Measurements from ENCODE around the gene GAREM1.
A peak's percentile ranks its signal among the peaks of the same experiment; 100 is the strongest.

GAREM1 gene

DNA sequence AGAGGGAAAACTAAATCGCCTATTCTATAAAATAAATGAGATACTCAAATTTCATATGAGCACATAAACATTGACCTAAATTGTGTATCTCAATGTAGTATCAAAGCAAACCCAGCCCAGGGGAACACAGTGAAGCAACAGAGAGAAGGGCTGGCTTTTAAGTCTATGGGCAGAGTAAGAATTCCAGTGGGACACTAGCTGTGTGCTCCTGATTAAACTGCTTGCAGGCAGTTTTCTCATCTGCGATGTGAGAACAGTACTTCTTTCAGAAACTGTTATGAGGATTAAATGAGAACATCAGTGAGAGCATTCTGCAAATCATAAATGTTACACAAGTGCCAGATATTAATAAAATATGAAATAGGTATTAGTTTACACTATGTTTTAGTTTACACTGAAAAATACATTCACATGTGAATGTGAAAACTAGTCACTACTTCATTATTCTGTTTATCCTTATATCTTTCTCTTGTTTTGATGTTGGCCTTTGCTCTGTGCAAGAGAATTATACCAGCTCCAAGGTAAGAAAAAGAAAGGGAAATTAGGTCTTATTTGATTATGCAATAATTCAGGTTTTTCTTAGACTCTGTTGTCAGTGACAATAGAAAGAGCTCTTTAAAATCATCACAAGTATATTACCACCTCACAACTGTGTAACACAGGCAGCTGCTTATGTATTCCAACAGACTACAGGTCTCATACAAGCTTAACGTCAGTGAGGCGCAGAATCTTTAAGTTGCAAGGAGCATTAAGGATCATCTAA is 47.5 kb downstream of the GAREM1 start:
- DNase-seq, result no peak

- no peak for DNase-seq
Measured at GRCh38 chr18:32422201-32422600, 48.5 kb downstream of the GAREM1 start.

DNA sequence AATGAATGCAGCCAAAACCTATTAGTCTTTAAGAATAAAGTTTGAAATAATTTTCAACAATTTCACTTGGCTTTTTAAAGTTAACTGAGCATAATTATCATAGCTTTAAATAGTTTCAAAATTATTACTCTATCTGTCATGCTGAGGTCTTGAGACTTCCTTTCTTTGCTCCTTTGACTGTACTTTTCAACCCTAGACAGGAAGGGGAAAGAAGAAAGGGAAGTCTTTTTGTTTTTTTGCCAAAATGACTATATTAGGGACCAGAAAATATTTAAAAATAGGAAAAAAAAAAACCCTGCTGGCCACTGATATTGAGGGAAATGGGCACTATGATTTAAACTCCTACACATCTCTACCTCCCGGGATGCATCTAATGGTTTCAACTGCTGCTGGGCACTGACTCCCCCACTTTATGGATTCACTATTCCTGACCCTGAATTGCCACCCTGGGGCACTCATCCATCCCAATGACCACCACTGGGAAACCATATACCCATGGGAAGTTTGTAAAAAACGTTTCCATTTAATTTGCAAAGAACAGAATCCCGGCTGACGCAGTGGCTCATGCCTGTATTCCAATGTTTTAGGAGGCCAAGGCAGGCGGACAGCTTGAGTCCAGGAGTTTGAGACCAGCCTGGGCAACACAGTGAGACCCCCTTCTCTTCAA is 50.5 kb downstream of the GAREM1 start:
- no peak for DNase-seq

DNA sequence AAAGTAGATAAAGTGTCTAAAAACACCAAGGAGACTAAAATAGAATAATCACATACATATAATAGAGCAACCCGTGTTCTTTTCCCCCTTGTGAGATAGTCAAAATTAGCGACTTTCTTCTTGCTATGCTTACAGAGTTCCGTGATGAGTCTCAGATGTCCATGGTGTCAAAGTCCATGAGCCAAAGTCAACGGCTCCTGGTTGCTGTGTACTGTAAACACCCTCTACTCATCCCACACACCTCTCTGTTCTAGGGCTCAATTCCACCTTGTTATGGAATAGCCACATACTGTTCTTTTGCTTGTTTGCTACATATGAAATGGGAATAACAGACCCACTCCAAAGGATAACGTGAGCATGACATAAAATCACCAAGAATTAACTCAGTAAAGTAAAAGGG is 52.5 kb downstream of the GAREM1 start:
- DNase-seq, result no peak

- no peak for DNase-seq
Measured at GRCh38 chr18:32405588-32405987, 65.1 kb downstream of the GAREM1 start.

GRCh38 chr18:32401621-32402020 is 69.1 kb downstream of the GAREM1 start:
- DNase-seq, result no peak

DNA sequence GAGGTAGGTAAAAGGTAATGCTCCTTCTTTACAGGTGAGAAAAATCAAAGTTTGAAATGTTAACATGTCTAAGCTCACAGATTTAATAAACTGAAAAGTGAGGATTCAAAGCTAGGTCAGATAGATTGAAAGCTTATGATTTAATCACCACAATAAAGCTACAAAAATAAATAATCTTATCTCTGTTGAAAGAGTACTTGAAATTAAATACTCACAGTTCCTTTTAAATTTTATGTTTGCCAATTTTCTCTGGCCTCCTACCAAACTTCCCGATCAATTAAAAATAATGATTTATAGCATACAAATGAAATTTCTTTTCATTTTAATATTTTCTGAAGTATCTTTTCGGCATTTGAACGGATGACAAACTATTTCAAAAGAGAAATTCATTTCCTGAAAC is 77.3 kb downstream of the GAREM1 start:
- DNase-seq, result no peak

DNA sequence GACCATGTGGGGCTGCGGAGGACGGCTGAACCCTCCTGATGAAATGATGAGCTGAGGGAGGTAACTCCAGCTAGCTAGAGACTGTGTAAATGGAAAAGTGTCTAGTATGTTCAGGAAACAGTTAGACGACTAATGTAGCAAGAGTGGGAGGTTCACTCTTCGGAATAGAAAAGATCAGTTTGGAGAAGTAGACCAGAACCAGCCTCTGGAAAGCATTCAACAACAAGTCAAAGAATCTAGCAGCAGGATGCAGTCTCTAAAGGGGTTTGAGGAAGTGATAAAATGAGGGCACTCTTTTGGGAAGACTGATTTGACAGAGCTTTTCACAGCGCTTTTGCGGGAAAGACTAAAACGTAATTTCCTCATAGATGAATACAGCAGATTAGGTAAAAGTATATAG is 79.6 kb downstream of the GAREM1 start:
- no peak for DNase-seq

DNA sequence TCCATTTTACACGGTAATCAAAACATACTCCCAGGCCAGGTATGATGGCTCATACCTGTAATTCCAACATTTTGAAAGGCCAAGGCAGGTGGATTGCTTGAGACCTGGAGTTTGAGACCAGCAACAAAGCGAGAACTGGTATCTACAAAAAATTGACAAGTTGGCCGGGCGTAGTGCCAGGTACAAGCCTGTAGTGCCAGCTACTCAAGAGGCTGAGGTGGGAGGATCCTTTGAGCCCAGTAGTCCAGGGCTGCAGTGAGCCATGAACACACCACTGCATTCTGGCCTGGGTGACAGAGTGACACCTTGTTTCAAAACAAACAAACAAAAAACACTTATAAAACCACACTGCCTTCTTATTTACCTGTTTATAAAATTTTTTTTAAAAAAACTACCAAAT is 80.8 kb downstream of the GAREM1 start:
- peak; percentile 89 for DNase-seq

GRCh38 chr18:32389191-32389590 is 81.5 kb downstream of the GAREM1 start:
- DNase-seq, result no peak

DNA sequence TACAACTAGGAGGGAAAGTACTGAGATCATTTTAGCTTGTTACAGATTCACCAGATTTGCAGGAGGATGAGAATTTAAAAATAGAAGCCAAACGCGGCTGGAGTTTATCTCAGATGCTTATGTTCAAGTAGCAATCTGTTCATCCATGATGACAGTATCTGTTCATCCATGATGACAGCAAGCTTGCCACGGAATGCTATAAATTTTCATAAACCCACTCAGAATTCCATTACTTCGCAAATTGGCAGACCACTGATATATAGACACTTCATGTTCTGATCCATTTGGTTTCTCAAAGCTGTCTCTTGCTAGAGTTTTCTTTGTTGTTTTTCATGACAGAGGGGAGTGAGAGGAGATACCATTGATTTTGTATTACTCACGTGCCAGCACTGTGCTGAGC is 84.2 kb downstream of the GAREM1 start:
- no peak for DNase-seq

- no peak for DNase-seq
Measured at GRCh38 chr18:32383050-32383819, 87.4 kb downstream of the GAREM1 start.

GRCh38 chr18:32381761-32382160 is 88.9 kb downstream of the GAREM1 start:
- DNase-seq, result no peak

DNA sequence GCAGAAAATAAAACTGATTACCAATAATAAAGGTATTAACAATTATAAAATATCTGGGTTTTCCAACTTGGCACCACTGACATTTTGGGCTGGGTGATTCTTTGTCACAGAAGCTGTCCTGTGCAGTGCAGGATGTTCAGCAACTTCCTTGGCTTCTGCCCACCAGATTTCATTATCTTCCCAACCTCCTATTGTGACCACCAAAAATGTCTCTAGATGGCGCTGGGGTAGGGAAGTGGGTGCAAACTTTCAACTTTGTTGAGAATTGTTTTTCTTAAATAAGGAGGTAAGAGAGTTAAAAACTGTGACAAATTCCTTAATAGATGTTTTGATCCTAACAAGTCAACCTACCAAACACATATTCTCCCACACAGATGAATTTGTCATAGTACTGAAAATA is 90.1 kb downstream of the GAREM1 start:
- DNase-seq, result no peak

- no peak for DNase-seq
Measured at GRCh38 chr18:32379891-32380290, 90.8 kb downstream of the GAREM1 start.

GRCh38 chr18:32378705-32379104 is 92.0 kb downstream of the GAREM1 start:
- DNase-seq, result no peak

GRCh38 chr18:32373995-32374394 is 96.7 kb downstream of the GAREM1 start:
- peak; percentile 80 for DNase-seq

GRCh38 chr18:32373505-32373904 is 97.2 kb downstream of the GAREM1 start:
- DNase-seq, result no peak

- DNase-seq, result peak; percentile 14
Measured at GRCh38 chr18:32372381-32373061, 98.2 kb downstream of the GAREM1 start.

DNA sequence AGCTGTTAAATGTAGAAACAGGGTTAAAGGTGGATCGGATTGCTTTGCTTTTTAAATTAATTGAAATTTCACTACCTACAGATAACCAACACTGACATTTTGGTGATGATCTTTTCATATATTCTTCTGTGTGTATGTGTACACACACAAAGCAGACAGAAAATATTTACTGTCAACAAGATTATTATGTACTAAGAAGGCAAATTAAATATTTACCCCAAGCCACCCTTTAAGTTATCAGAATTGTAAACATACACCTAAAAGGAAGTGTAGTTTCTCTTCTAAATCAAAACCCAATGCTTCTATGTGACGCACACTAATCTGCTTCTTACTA is 98.7 kb downstream of the GAREM1 start:
- no peak for DNase-seq

DNA sequence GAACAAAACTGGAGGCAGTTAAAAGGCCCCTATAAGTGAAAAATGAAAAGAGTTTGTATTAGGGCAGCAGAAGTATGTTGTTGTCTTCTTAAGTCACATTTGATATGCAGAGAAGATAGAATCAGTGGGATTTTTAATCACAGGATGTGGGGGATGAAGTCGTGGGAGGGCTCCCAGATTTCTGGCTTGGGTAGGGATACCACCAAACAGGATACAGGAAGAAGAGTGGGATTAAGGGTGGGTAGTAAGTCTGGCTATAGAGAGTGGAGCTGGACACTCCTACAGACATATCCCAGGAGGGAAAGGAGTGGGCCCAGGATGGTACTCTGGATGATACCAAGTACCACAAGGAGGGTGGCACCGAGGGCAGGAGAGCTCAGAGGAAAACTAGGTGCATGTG is 99.3 kb downstream of the GAREM1 start:
- no peak for DNase-seq

GRCh38 chr18:32368991-32369390 is 101.7 kb downstream of the GAREM1 start:
- DNase-seq, result no peak

DNA sequence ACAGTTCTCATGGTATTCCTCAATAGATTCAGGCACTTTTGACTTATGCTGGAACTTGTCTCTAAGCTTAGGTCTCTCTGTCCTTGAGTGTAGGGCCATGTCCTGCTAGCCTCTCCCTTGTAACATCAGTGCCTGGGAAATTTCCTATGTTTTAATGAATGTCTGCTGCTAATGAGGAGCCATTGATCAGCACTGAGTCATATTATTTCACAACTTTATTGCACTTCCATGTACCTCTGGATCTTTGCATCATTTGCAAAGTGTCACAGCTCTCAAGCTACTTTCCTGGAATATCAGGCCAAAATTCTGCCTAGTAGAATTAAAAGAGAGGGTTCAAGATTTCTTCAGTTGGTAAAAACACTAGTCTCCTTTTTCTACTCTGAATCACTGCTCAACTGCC is 102.5 kb downstream of the GAREM1 start:
- no peak for DNase-seq
